ENCODE results near the gene LDLRAD1. TPM values are rescaled to one million over a fixed set of nuclear protein-coding genes. Genes with fewer than 3 reads are reported as not detected.

The LDLRAD1 gene
- total and polyA plus RNA-seq, 2 of the 13 experiments (the other 11 are each of a cell fraction or from before 2014, with no cell fraction given) = 2.5 to 14.0 TPM

DNA sequence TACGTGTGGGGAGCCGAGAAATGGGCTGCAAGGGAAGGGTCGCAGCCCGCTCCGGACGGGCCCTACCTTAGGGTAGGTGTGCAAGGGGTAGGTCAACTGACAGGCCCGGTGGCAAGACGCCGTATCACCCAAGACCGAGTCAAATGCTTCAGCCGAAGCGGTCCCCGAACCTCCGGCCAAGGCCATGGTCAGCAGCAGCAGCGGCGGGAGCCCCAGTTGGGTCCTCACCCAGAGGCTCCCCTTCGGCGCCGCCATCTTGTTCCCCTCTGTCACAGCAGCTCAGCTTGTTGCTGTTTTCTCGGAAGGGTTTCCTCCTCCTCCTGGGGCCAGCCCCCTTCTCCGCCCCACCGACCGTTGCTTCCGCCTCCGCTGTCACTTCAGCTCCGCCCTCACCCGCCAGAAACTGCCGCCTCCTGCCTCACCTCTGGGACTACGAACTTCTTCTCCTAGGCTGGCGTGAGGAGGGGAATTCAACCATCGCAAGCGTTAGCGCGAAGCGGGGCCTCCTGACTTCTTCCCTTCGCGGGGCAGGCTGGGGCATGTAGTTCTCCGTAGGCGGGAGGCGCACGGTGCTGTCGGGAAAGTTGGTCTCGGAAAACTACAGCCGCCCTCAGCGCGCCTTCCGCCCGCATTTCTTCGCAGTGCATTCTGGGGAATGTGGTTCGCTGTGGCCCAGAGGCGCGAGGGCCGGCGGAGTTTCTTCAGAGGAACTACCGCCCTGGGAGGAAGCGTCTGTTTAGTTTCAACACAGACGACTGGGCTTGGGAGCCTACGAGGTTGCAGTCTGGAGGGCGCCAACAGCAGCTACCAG is 35.2 kb upstream of the LDLRAD1 start, which contains the start of the genes TCEANC2 and TMEM59 (continued):
- TF ChIP-seq, protein P1, sequence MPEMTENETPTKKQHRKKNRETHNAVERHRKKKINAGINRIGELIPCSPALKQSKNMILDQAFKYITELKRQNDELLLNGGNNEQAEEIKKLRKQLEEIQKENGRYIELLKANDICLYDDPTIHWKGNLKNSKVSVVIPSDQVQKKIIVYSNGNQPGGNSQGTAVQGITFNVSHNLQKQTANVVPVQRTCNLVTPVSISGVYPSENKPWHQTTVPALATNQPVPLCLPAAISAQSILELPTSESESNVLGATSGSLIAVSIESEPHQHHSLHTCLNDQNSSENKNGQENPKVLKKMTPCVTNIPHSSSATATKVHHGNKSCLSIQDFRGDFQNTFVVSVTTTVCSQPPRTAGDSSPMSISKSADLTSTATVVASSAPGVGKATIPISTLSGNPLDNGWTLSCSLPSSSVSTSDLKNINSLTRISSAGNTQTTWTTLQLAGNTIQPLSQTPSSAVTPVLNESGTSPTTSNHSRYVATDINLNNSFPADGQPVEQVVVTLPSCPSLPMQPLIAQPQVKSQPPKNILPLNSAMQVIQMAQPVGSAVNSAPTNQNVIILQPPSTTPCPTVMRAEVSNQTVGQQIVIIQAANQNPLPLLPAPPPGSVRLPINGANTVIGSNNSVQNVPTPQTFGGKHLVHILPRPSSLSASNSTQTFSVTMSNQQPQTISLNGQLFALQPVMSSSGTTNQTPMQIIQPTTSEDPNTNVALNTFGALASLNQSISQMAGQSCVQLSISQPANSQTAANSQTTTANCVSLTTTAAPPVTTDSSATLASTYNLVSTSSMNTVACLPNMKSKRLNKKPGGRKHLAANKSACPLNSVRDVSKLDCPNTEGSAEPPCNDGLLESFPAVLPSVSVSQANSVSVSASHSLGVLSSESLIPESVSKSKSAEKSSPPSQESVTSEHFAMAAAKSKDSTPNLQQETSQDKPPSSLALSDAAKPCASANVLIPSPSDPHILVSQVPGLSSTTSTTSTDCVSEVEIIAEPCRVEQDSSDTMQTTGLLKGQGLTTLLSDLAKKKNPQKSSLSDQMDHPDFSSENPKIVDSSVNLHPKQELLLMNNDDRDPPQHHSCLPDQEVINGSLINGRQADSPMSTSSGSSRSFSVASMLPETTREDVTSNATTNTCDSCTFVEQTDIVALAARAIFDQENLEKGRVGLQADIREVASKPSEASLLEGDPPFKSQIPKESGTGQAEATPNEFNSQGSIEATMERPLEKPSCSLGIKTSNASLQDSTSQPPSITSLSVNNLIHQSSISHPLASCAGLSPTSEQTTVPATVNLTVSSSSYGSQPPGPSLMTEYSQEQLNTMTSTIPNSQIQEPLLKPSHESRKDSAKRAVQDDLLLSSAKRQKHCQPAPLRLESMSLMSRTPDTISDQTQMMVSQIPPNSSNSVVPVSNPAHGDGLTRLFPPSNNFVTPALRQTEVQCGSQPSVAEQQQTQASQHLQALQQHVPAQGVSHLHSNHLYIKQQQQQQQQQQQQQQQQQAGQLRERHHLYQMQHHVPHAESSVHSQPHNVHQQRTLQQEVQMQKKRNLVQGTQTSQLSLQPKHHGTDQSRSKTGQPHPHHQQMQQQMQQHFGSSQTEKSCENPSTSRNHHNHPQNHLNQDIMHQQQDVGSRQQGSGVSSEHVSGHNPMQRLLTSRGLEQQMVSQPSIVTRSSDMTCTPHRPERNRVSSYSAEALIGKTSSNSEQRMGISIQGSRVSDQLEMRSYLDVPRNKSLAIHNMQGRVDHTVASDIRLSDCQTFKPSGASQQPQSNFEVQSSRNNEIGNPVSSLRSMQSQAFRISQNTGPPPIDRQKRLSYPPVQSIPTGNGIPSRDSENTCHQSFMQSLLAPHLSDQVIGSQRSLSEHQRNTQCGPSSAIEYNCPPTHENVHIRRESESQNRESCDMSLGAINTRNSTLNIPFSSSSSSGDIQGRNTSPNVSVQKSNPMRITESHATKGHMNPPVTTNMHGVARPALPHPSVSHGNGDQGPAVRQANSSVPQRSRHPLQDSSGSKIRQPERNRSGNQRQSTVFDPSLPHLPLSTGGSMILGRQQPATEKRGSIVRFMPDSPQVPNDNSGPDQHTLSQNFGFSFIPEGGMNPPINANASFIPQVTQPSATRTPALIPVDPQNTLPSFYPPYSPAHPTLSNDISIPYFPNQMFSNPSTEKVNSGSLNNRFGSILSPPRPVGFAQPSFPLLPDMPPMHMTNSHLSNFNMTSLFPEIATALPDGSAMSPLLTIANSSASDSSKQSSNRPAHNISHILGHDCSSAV (CRISPR knock-in tag; IDR thresholded peaks at IDR 0.05; ENCODE audit: borderline replicate concordance) = no peak
- TF ChIP-seq MED1 (CRISPR knock-in tag; IDR thresholded peaks at IDR 0.05) (no peak; the same call in 1 of the 2 replicates), GTF3A (CRISPR knock-in tag; conservative IDR thresholded peaks at IDR 0.05) (no peak), NFKBIZ (CRISPR knock-in tag; IDR thresholded peaks at IDR 0.05) (peak; percentile 52; the same call in 1 of the 2 replicates), ZNF446 (CRISPR knock-in tag; IDR thresholded peaks at IDR 0.05) (no peak), ONECUT2 (CRISPR knock-in tag; IDR thresholded peaks at IDR 0.05) (no peak), HES4 (CRISPR knock-in tag; IDR thresholded peaks at IDR 0.05; ENCODE audit: borderline replicate concordance) (peak; percentile 72; the same call in 1 of the 2 replicates), MBD4 (IDR thresholded peaks at IDR 0.05; ENCODE audit: borderline replicate concordance, low read length) (no peak), RBFOX2 (IDR thresholded peaks at IDR 0.05; ENCODE audit: low read depth, low read length) (peak; percentile 69), ZFP36 (IDR thresholded peaks at IDR 0.05; ENCODE audit: borderline replicate concordance, low read depth, low read length, partially characterized antibody) (no peak), CC2D1A (CRISPR knock-in tag; IDR thresholded peaks at IDR 0.05) (no peak), ZEB1 (IDR thresholded peaks at IDR 0.05; ENCODE audit: insufficient replicate concordance, low read depth) (peak; percentile 74), IKZF4 (CRISPR knock-in tag; IDR thresholded peaks at IDR 0.05; ENCODE audit: borderline replicate concordance, low read depth, not compliant biosample characterization) (no peak), ZNF256 (CRISPR knock-in tag; conservative IDR thresholded peaks at IDR 0.05) (no peak), ASH2L (IDR thresholded peaks at IDR 0.05; ENCODE audit: insufficient read length, low read depth, low read length) (peak; percentile 40), ZFP36L1 (CRISPR knock-in tag; IDR thresholded peaks at IDR 0.05) (no peak; the same call in 1 of the 2 replicates)
- TF ChIP-seq, protein P2, sequence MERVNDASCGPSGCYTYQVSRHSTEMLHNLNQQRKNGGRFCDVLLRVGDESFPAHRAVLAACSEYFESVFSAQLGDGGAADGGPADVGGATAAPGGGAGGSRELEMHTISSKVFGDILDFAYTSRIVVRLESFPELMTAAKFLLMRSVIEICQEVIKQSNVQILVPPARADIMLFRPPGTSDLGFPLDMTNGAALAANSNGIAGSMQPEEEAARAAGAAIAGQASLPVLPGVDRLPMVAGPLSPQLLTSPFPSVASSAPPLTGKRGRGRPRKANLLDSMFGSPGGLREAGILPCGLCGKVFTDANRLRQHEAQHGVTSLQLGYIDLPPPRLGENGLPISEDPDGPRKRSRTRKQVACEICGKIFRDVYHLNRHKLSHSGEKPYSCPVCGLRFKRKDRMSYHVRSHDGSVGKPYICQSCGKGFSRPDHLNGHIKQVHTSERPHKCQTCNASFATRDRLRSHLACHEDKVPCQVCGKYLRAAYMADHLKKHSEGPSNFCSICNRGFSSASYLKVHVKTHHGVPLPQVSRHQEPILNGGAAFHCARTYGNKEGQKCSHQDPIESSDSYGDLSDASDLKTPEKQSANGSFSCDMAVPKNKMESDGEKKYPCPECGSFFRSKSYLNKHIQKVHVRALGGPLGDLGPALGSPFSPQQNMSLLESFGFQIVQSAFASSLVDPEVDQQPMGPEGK (CRISPR knock-in tag; IDR thresholded peaks at IDR 0.05) = peak; percentile 76
- TF ChIP-seq, protein P3, sequence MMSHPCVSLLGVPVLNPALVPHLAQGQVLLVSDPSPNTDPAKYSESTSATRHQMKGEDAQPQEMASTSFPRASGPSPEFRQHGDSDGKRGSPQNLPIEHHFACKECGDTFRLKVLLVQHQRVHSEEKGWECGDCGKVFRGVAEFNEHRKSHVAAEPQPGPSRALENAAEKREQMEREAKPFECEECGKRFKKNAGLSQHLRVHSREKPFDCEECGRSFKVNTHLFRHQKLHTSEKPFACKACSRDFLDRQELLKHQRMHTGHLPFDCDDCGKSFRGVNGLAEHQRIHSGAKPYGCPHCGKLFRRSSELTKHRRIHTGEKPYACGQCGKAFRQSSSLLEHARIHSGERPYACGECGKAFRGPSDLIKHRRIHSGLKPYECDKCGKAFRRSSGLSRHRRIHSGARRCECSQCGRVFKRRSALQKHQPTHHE (CRISPR knock-in tag; IDR thresholded peaks at IDR 0.05; ENCODE audit: borderline replicate concordance) = no peak

Data from HepG2 (cell line).